Fibroblast of lung (primary cell): ENCODE data around the gene ATP2A2. TPM values are rescaled to one million over a fixed set of nuclear protein-coding genes. Genes with fewer than 3 reads are reported as not detected.

Experiments used
- DNase-seq, 2 donors: peaks; one replicate each; pipeline versions ENCODE4 v3.0.0 to v3.0.0-alpha.2; 2010; ENCODE audit warnings: low read depth in 2 of 2
- H2AFZ ChIP-seq: 2 replicates; pipeline ENCODE4 v1.5.1; 2012; ENCODE audit warnings: low read length, control low read depth, inconsistent platforms
- H3K27ac ChIP-seq: 2 replicates; pipeline ENCODE4 v1.5.1; 2011; ENCODE audit warnings: low read length, control low read depth; ENCODE audit not compliant: insufficient read depth
- H3K27me3 ChIP-seq: 2 replicates; pipeline ENCODE4 v1.5.1; 2011; ENCODE audit warnings: mild to moderate bottlenecking, low read length; ENCODE audit not compliant: control insufficient read depth, insufficient read depth
- H3K36me3 ChIP-seq: 2 replicates; pipeline ENCODE4 v1.5.1; 2011; ENCODE audit warnings: low read length; ENCODE audit not compliant: control insufficient read depth, insufficient read depth
- H3K4me1 ChIP-seq: 2 replicates; pipeline ENCODE4 v1.5.1; 2011; ENCODE audit warnings: low read length; ENCODE audit not compliant: control insufficient read depth, insufficient read depth; ENCODE audit errors: extremely low read depth
- H3K4me2 ChIP-seq: 2 replicates; pipeline ENCODE4 v1.5.1; 2011; ENCODE audit warnings: low read length, control low read depth; ENCODE audit not compliant: insufficient read depth; ENCODE audit errors: extremely low read depth
- H3K4me3 ChIP-seq, 4 experiments: fragments of 200-600 bp in 1 of 4; sonication (generic) in 1 of 4; replicated peaks in 1 of 4; 2 replicates each; pipeline ENCODE4 v1.5.1; 2011 to 2016; ENCODE audit warnings: low read length in 4 of 4, low read depth in 3 of 4, mild to moderate bottlenecking in 3 of 4, control low read depth in 2 of 4, inconsistent platforms in 1 of 4, mixed read lengths in 1 of 4; ENCODE audit not compliant: insufficient read depth in 1 of 4; ENCODE audit errors: control extremely low read depth in 1 of 4
- H3K79me2 ChIP-seq: 2 replicates; pipeline ENCODE4 v1.5.1; 2012; ENCODE audit warnings: mild to moderate bottlenecking, low read length, inconsistent platforms; ENCODE audit not compliant: control insufficient read depth, insufficient read depth
- H3K9ac ChIP-seq: 2 replicates; pipeline ENCODE4 v1.5.1; 2011; ENCODE audit warnings: mild to moderate bottlenecking, low read length, control low read depth; ENCODE audit not compliant: insufficient read depth
- H3K9me3 ChIP-seq: 2 replicates; pipeline ENCODE4 v1.5.1; 2012; ENCODE audit warnings: low read depth, low read length; ENCODE audit not compliant: control insufficient read depth, insufficient read depth
- H4K20me1 ChIP-seq: 2 replicates; pipeline ENCODE4 v1.5.1; 2011; ENCODE audit warnings: low read length; ENCODE audit not compliant: control insufficient read depth, insufficient read depth; ENCODE audit errors: extremely low read depth
- EZH2 ChIP-seq: IDR thresholded peaks from 2 replicates; pipeline ENCODE4 v1.5.1; 2012; ENCODE audit warnings: low read length, control low read depth, mild to moderate bottlenecking; ENCODE audit errors: missing control alignments
- polyA plus RNA-seq, 2 donors: library from polyadenylated mRNA; depleted of rRNA in 1 of 2; stranded (reverse) in 1 of 2; unstranded in 1 of 2; fragments of >200 nt; gene quantifications; 2 replicates each; pipeline ENCODE4 v1.2.1, GENCODE V29; 2011 to 2012; ENCODE audit warnings: missing spikeins in 1 of 2
- total RNA-seq: library from RNA; depleted of rRNA; stranded (reverse); fragments of >200 nt; gene quantifications from 2 replicates; pipeline ENCODE4 v1.2.1, GENCODE V29; 2014
- TF ChIP-seq, protein P1 (sequence below), 2 donors: IDR thresholded peaks in 1 of 2; conservative IDR thresholded peaks in 1 of 2; 1 replicate in 1 of 2; 2 replicates in 1 of 2; pipeline ENCODE4 v1.5.1; 2011 to 2012; ENCODE audit warnings: low read length in 2 of 2, control low read depth in 1 of 2, inconsistent platforms in 1 of 2, low read depth in 1 of 2, mild to moderate bottlenecking in 1 of 2

The ATP2A2 gene
- total and polyA plus RNA-seq, 2 donors (not counting 1 experiment from before 2014, with no cell fraction given): 151 to 216 TPM

DNA sequence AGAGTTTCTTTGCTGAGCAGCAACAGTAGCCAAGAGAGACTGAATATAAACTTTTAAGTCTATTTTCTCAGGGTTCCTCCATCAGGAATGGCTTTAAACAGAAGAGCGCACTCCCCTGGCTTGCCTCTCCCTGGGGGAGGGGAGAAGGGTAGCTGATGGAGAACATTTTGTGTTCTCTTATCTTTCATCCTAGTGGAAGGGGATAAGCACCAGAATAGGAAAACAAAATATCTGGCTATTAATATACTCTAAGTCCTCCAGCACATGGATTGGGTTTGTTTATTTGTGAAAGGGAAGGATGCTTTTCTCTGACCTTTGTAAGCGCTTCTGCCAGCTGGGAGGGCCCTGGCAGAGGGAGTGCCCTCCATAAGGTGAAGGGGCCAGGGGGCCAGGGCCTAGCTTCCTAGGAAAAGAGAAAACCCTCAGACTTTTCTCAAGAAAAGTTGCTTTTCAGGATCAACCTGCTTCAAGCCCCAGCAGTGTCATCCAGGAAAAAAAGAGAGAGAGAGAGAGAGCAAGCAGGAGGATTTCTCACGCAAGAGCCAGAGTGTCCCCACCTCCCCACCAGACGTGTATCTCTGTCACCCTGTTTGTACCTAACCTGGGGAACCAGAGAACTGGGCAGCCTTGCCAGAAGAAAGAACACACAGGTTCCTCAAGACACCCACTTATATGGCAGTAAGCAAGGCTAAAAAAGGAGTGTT lies 34.3 kb upstream of the ATP2A2 start:
- H3K9me3 ChIP-seq: no peaks in the 10 kb centered on the region
- no peak for TF ChIP-seq EZH2
- TF ChIP-seq, protein P1, sequence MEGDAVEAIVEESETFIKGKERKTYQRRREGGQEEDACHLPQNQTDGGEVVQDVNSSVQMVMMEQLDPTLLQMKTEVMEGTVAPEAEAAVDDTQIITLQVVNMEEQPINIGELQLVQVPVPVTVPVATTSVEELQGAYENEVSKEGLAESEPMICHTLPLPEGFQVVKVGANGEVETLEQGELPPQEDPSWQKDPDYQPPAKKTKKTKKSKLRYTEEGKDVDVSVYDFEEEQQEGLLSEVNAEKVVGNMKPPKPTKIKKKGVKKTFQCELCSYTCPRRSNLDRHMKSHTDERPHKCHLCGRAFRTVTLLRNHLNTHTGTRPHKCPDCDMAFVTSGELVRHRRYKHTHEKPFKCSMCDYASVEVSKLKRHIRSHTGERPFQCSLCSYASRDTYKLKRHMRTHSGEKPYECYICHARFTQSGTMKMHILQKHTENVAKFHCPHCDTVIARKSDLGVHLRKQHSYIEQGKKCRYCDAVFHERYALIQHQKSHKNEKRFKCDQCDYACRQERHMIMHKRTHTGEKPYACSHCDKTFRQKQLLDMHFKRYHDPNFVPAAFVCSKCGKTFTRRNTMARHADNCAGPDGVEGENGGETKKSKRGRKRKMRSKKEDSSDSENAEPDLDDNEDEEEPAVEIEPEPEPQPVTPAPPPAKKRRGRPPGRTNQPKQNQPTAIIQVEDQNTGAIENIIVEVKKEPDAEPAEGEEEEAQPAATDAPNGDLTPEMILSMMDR (conservative IDR thresholded peaks at IDR 0.05 in 1 of 2, IDR thresholded peaks at IDR 0.05 in 1 of 2; ENCODE audit: low read depth in 1 of 2, low read length in 2 of 2): no peak
- H3K79me2 ChIP-seq: no peaks in the 10 kb centered on the region
- no peaks in the 10 kb centered on the region for H3K36me3 ChIP-seq
- no peak overlapping the region for H2AFZ ChIP-seq
- H3K9ac ChIP-seq: peak overlapping the region; percentile 12
- DNase-seq: no peak
- H3K4me3 ChIP-seq: no peak overlapping the region
- no peak overlapping the region for H3K4me2 ChIP-seq
- no peaks in the 10 kb centered on the region for H3K27me3 ChIP-seq
- H3K4me1 ChIP-seq: no peaks in the 10 kb centered on the region
- no peak overlapping the region for H3K27ac ChIP-seq
- no peaks in the 10 kb centered on the region for H4K20me1 ChIP-seq

DNA sequence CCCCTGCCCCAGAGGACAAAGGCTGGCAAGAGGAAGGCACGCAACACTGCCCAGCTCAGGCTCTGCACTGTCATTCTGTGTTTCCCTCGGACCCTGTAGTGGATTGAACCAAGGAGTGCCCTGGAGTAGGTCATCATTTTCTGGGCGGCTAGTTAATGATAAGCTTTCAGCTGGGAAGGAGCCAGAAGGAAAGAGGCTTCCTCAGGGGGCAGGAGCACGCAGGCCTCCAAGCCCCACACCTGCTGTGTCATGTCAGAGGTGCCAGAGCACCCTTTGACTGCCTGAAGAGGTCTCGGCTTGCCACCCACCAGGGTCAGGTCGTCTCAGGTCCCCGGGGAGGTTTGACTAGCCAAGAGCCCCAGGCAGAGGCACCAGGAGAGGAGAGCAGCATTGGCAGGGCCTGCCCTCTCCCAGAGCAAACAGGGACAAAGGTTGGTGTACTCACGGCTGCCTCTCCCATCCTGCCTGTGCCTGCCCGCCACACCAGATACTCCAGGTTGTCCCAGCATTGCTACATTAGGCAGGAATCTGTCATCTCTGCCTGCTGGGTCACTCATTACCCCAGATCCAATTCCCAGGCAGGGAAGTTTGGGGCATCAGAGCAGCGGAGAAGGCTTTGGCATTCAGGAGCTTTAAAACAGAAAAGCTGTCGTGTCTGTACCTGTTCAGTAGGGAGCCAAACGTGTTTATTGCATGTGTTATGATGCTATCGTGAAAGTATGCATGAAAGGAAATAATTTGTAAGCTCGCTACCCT lies 33.5 kb upstream of the ATP2A2 start:
- Histone ChIP-seq H3K36me3 (no peaks in the 10 kb centered on the region), H3K9ac (no peak overlapping the region), H3K4me2 (no peak overlapping the region), H2AFZ (no peak overlapping the region), H3K4me3 (no peak overlapping the region), H3K9me3 (no peaks in the 10 kb centered on the region), H3K4me1 (no peaks in the 10 kb centered on the region), H3K79me2 (no peaks in the 10 kb centered on the region), H3K27ac (no peak overlapping the region), H4K20me1 (no peaks in the 10 kb centered on the region), H3K27me3 (no peaks in the 10 kb centered on the region)
- peak in 1 of 2 donors; percentile 20 for DNase-seq
- no peak for TF ChIP-seq EZH2
- TF ChIP-seq, protein P1 (conservative IDR thresholded peaks at IDR 0.05 in 1 of 2, IDR thresholded peaks at IDR 0.05 in 1 of 2; ENCODE audit: low read depth in 1 of 2, low read length in 2 of 2): no peak

DNA sequence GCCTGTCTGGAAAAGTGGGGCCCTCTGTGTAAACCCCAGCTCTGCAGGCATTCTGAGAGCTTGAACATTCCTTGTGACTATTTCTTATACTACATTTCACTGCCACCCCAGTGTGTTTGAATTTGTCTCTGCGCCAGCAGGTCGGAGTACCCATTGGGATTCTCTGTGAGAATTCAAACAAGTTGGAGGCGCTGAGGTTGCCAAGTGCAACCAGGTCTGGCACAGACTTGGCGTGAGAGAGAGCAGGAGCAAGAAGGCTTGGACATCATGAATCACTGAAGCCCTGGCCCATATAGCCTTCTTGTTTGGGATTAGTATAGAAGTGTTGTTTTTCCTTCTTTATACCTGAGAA lies 33.0 kb upstream of the ATP2A2 start:
- no peaks in the 10 kb centered on the region for H3K79me2 ChIP-seq
- no peak overlapping the region for H3K4me3 ChIP-seq
- H3K4me1 ChIP-seq: peaks cover 2% of the 10 kb centered on the region
- H3K4me2 ChIP-seq: no peak overlapping the region
- H4K20me1 ChIP-seq: no peaks in the 10 kb centered on the region
- no peaks in the 10 kb centered on the region for H3K36me3 ChIP-seq
- no peak overlapping the region for H2AFZ ChIP-seq
- no peaks in the 10 kb centered on the region for H3K27me3 ChIP-seq
- DNase-seq: no peak
- no peak overlapping the region for H3K9ac ChIP-seq
- TF ChIP-seq, protein P1 (conservative IDR thresholded peaks at IDR 0.05 in 1 of 2, IDR thresholded peaks at IDR 0.05 in 1 of 2; ENCODE audit: low read depth in 1 of 2, low read length in 2 of 2): no peak
- TF ChIP-seq EZH2: no peak
- no peaks in the 10 kb centered on the region for H3K9me3 ChIP-seq
- H3K27ac ChIP-seq: no peak overlapping the region
